Right lobe of liver (tissue), 6 donors: ENCODE measurements around the gene HDAC9. TPM values are rescaled to one million over a fixed set of nuclear protein-coding genes. Genes with fewer than 3 reads are reported as not detected.
A peak's percentile ranks its signal among the peaks of the same experiment; 100 is the strongest.

Experiments used
- ATAC-seq, 4 donors: fragments of 200-7000 bp; cut with Tn5 transposase; one replicate each; pipeline ENCODE4 v1.9.1; 2020; ENCODE audit warnings: mild to moderate bottlenecking in 4 of 4, moderate library complexity in 4 of 4
- DNase-seq, 3 donors: peaks; one replicate each; pipeline ENCODE4 v3.0.0-alpha.2; 2020
- H3K27ac ChIP-seq, 3 donors: fragments of 200-600 bp; one replicate each; pipeline ENCODE4 v1.8.0; 2022
- H3K27me3 ChIP-seq, 2 donors: fragments of 200-600 bp; one replicate each; pipeline ENCODE4 v1.8.0; 2022
- H3K36me3 ChIP-seq, 4 donors: fragments of 200-600 bp; sonication (generic) in 1 of 4; one replicate each; pipeline versions ENCODE4 v1.5.1 to v1.8.0; 2017 to 2022; ENCODE audit warnings: control low read depth in 1 of 4
- H3K4me1 ChIP-seq, 4 donors: fragments of 200-600 bp; sonication (generic) in 1 of 4; one replicate each; pipeline versions ENCODE4 v1.5.1 to v1.8.0; 2017 to 2022; ENCODE audit warnings: control low read depth in 1 of 4
- H3K4me3 ChIP-seq, 3 donors: fragments of 200-600 bp; one replicate each; pipeline ENCODE4 v1.8.0; 2022
- H3K9me3 ChIP-seq, 4 donors: fragments of 200-600 bp; sonication (generic) in 1 of 4; one replicate each; pipeline versions ENCODE4 v1.5.1 to v1.8.0; 2017 to 2022; ENCODE audit warnings: control low read depth in 1 of 4
- CTCF ChIP-seq, 4 donors: fragments of 200-600 bp in 3 of 4; fragments of 450-650 bp in 1 of 4; IDR thresholded peaks; one replicate each; pipeline versions ENCODE4 v1.5.1 to v1.8.0; 2016 to 2022; ENCODE audit warnings: antibody characterized with exemption in 4 of 4, mild to moderate bottlenecking in 2 of 4
- POLR2A ChIP-seq: fragments of 450-650 bp; IDR thresholded peaks from one replicate; pipeline ENCODE4 v1.6.1; 2017; ENCODE audit warnings: antibody characterized with exemption, mild to moderate bottlenecking
- WGBS: methylation state at CpG from one replicate; pipeline ENCODE4 v1.1.6; 2018; ENCODE audit warnings: low coverage, low lambda C conversion rate; ENCODE audit not compliant: insufficient coverage; ENCODE audit errors: missing lambda C conversion rate; 5-methylcytosine and 5-hydroxymethylcytosine counted together
- intact Hi-C, 2 donors: fragments of 100-400 bp; cut with DNase I; formaldehyde crosslinking; loops; one replicate each; pipeline versions ENCODE4 v1.11.2 to v1.14.1; 2022
- long read RNA-seq: library from polyadenylated mRNA; unstranded; transcript quantifications from one replicate; pipeline ENCODE4 v2.0.0, GENCODE V29; 2019
- total RNA-seq, 6 experiments: library from RNA; depleted of rRNA in 2 of 6; stranded (reverse); fragments of >200 nt in 2 of 6; fragmentation: NEBNext Ultra II Directional in 3 of 6; extraction: Animal tissue kit (Norgen Biotek cat#: 25700) in 3 of 6; gene quantifications; one replicate each; pipeline versions ENCODE4 v1.1.0 to v1.2.4, GENCODE V29; 2016 to 2023
- donor health status: DM: no; HTN: yes; CAD: no.
- donor health status: DM: no; HTN: no; CAD: no.
- donor health status: DM: no; HTN: no; CAD: no.
- donor health status: DM: no; HTN: yes; CAD: no.
- donor health status: DM: no; HTN: yes; CAD: no.

HDAC9 gene
- total RNA-seq: 1 to 10 TPM; 1.0 to 4.1 (median 2.5) TPM
- long read RNA-seq: 0 reads

GRCh38 chr7:18495412-18496340 lies at the start of gene HDAC9:
TSS of gene HDAC9 (plus strand) at chr7:18495749. CDS start at chr7:18496303, 554 bp downstream.
- Histone ChIP-seq H3K4me3 (peak within 1 kb of the TSS in 1 of 3 donors; percentile 12), H3K36me3 (no peaks in the 10 kb centered on the region), H3K9me3 (no peaks in the 10 kb centered on the region), H3K27ac (no peak within 1 kb of the TSS), H3K27me3 (no peaks in the 10 kb centered on the region), H3K4me1 (no peaks in the 10 kb centered on the region)
- DNase-seq: no peak
- 16% methylated on average over 18 of the region's 18 CpGs for WGBS
- intact Hi-C loops: no loop called here
- TF ChIP-seq POLR2A (no peak), CTCF (IDR thresholded peaks at IDR 0.05) (no peak)
- peak; percentile 35 to 56 (median 51) for ATAC-seq

GRCh38 chr7:18445916-18446520 lies 49.5 kb upstream of the HDAC9 start:
- WGBS: 70% methylated on average over 4 of the region's 4 CpGs
- H3K4me1 ChIP-seq: no peaks in the 10 kb centered on the region
- no peak overlapping the region for H3K4me3 ChIP-seq
- DNase-seq (no peak), ATAC-seq (no peak)
- TF ChIP-seq CTCF (IDR thresholded peaks at IDR 0.05) (no peak), POLR2A (no peak)
- no peak overlapping the region for H3K27ac ChIP-seq
- H3K27me3 ChIP-seq: no peaks in the 10 kb centered on the region
- intact Hi-C loops: no loop called here
- H3K36me3 ChIP-seq: no peaks in the 10 kb centered on the region
- H3K9me3 ChIP-seq: no peaks in the 10 kb centered on the region

- no peak overlapping the region for H3K27ac ChIP-seq
- no peaks in the 10 kb centered on the region for H3K9me3 ChIP-seq
- H3K27me3 ChIP-seq: no peaks in the 10 kb centered on the region
- no peaks in the 10 kb centered on the region for H3K4me1 ChIP-seq
- H3K36me3 ChIP-seq: no peaks in the 10 kb centered on the region
- no peak overlapping the region for H3K4me3 ChIP-seq
- intact Hi-C loops: no loop called here
- ATAC-seq: no peak
- no peak for DNase-seq
- TF ChIP-seq POLR2A (no peak), CTCF (IDR thresholded peaks at IDR 0.05) (no peak)
Observed at GRCh38 chr7:18450019-18450418, 45.5 kb upstream of the HDAC9 start.

- DNase-seq (no peak), ATAC-seq (no peak)
- Histone ChIP-seq H3K4me1 (no peaks in the 10 kb centered on the region), H3K4me3 (no peak overlapping the region), H3K27ac (no peak overlapping the region), H3K36me3 (no peaks in the 10 kb centered on the region), H3K9me3 (no peaks in the 10 kb centered on the region), H3K27me3 (no peaks in the 10 kb centered on the region)
- intact Hi-C loops: no loop called here
- TF ChIP-seq POLR2A: no peak
- TF ChIP-seq CTCF (IDR thresholded peaks at IDR 0.05): no peak
Observed at GRCh38 chr7:18455606-18456005, 39.9 kb upstream of the HDAC9 start.
